ENCODE data around the gene NLGN4Y.

- TF ChIP-seq CTCF (IDR thresholded peaks at IDR 0.05; ENCODE audit: poor library complexity) = no peak
- no peak for TF ChIP-seq EZH2phosphoT487 (IDR thresholded peaks at IDR 0.05; ENCODE audit: low read depth, severe bottlenecking, unreplicated experiment)
- TF ChIP-seq EZH2 (IDR thresholded peaks at IDR 0.05; ENCODE audit: borderline replicate concordance) = no peak
These were observed 1.9 kb upstream of the NLGN4Y start for GRCh38 chrY:14522379-14522950.

Measured in hepatocyte (in vitro differentiated cells).